Measurements from ENCODE around the gene MRC2.

Gene MRC2

GRCh38 chr17:62665599-62665998, 38.1 kb downstream of the MRC2 start:
- DNase-seq: no peak

GRCh38 chr17:62666061-62666800, 38.8 kb downstream of the MRC2 start:
- DNase-seq: no peak

GRCh38 chr17:62666801-62667591, 39.5 kb downstream of the MRC2 start:
- DNase-seq: no peak

- no peak for DNase-seq
These were observed 40.8 kb downstream of the MRC2 start for GRCh38 chr17:62668091-62668804.

- DNase-seq: no peak
These were observed 42.8 kb downstream of the MRC2 start for GRCh38 chr17:62670202-62670821.

- DNase-seq: no peak
These were observed 44.1 kb downstream of the MRC2 start for GRCh38 chr17:62671553-62671952.

GRCh38 chr17:62672957-62673356, 45.5 kb downstream of the MRC2 start:
- no peak for DNase-seq

- no peak for DNase-seq
These were observed 46.3 kb downstream of the MRC2 start for GRCh38 chr17:62673614-62674362.

- DNase-seq: no peak
These were observed 46.9 kb downstream of the MRC2 start for GRCh38 chr17:62674363-62674739.

GRCh38 chr17:62674841-62675240, 47.4 kb downstream of the MRC2 start:
- DNase-seq: no peak

GRCh38 chr17:62675260-62675659, 47.8 kb downstream of the MRC2 start:
- no peak for DNase-seq

GRCh38 chr17:62675701-62676100, 48.2 kb downstream of the MRC2 start:
- DNase-seq: no peak

- DNase-seq: no peak
These were observed 48.9 kb downstream of the MRC2 start for GRCh38 chr17:62676231-62676943.

GRCh38 chr17:62676952-62677596, 49.6 kb downstream of the MRC2 start:
- DNase-seq: no peak

GRCh38 chr17:62678214-62678919, 50.9 kb downstream of the MRC2 start:
- DNase-seq: no peak

- no peak for DNase-seq
These were observed 52.5 kb downstream of the MRC2 start for GRCh38 chr17:62679866-62680377.

GRCh38 chr17:62680541-62681052, 53.1 kb downstream of the MRC2 start:
- no peak for DNase-seq

GRCh38 chr17:62681061-62681938, 53.8 kb downstream of the MRC2 start:
- no peak for DNase-seq

GRCh38 chr17:62681939-62682381, 54.5 kb downstream of the MRC2 start:
- no peak for DNase-seq

Measured in stimulated activated CD4-positive, alpha-beta T cell treated with anti-CD3 and anti-CD28 coated beads, Interleukin-4, amount 100 ng/mL, for 1 hour (primary cell).